ENCODE results near the gene HIVEP1.

HIVEP1 gene

DNA sequence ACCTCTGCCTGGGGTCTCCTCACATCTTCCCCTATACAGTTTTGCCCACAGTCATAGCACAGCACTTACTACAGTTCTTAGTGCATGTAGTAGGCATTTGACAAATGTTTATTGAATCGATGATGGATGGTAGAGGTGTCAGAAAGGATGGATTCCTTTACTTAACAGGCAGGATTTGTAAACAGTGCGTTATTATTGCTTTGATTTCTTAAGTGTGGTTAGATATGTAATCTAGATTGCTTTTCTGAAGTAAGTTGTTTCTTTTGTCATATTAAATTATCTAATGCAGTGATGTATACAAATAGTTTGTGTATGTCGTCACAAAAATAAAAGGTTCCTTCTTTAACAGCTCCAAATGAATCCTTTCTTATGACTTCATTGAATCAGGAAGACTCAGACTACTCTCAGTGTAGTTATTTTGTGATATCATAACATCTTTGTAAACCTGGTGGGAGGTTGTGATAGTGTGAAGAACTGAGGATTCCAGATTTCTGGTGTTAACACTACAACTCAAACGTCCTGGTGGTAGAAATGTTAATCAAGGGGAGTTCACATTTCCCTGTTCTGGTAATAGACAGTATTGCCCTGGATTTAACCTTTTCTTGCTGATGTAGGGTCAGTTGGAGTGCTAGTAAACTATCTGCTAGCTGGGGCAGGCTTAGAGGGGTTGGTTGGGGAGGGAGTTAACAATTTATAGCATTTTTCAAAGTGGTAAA lies 87.7 kb downstream of the HIVEP1 start:
- TF ChIP-seq ZNF837 (tag by site-specific recombination; IDR thresholded peaks at IDR 0.05), result no peak
- no peak for TF ChIP-seq GFI1B (tag by site-specific recombination; IDR thresholded peaks at IDR 0.05)
- TF ChIP-seq ZNF791 (tag by site-specific recombination; IDR thresholded peaks at IDR 0.05), result no peak
- TF ChIP-seq ZNF404 (tag by site-specific recombination; IDR thresholded peaks at IDR 0.05), result no peak
- TF ChIP-seq ZBTB21 (tag by site-specific recombination; IDR thresholded peaks at IDR 0.05), result no peak
- TF ChIP-seq ZFP37 (tag by site-specific recombination; IDR thresholded peaks at IDR 0.05), result no peak
- no peak for TF ChIP-seq ZNF747 (tag by site-specific recombination; IDR thresholded peaks at IDR 0.05)
- TF ChIP-seq ZNF777 (tag by site-specific recombination; IDR thresholded peaks at IDR 0.05; ENCODE audit: borderline replicate concordance), result no peak
- TF ChIP-seq ZNF513 (tag by site-specific recombination; IDR thresholded peaks at IDR 0.05), result no peak
- TF ChIP-seq ZBTB10 (tag by site-specific recombination; IDR thresholded peaks at IDR 0.05), result no peak
- no peak for TF ChIP-seq ZNF621 (tag by site-specific recombination; IDR thresholded peaks at IDR 0.05)
- no peak for TF ChIP-seq ZNF221 (tag by site-specific recombination; IDR thresholded peaks at IDR 0.05; ENCODE audit: borderline replicate concordance)
- TF ChIP-seq OSR2 (tag by site-specific recombination; IDR thresholded peaks at IDR 0.05), result no peak
- TF ChIP-seq ZNF24 (tag by site-specific recombination; IDR thresholded peaks at IDR 0.05), result no peak
- TF ChIP-seq, protein P1, sequence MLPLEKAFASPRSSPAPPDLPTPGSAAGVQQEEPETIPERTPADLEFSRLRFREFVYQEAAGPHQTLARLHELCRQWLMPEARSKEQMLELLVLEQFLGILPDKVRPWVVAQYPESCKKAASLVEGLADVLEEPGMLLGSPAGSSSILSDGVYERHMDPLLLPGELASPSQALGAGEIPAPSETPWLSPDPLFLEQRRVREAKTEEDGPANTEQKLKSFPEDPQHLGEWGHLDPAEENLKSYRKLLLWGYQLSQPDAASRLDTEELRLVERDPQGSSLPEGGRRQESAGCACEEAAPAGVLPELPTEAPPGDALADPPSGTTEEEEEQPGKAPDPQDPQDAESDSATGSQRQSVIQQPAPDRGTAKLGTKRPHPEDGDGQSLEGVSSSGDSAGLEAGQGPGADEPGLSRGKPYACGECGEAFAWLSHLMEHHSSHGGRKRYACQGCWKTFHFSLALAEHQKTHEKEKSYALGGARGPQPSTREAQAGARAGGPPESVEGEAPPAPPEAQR (tag by site-specific recombination; IDR thresholded peaks at IDR 0.05), result no peak
- TF ChIP-seq ZNF48 (tag by site-specific recombination; IDR thresholded peaks at IDR 0.05), result no peak
- peak; percentile 41; the same call in 1 of the 2 replicates for TF ChIP-seq ATF2 (tag by site-specific recombination; IDR thresholded peaks at IDR 0.05; ENCODE audit: low read depth)
- TF ChIP-seq, protein P2, sequence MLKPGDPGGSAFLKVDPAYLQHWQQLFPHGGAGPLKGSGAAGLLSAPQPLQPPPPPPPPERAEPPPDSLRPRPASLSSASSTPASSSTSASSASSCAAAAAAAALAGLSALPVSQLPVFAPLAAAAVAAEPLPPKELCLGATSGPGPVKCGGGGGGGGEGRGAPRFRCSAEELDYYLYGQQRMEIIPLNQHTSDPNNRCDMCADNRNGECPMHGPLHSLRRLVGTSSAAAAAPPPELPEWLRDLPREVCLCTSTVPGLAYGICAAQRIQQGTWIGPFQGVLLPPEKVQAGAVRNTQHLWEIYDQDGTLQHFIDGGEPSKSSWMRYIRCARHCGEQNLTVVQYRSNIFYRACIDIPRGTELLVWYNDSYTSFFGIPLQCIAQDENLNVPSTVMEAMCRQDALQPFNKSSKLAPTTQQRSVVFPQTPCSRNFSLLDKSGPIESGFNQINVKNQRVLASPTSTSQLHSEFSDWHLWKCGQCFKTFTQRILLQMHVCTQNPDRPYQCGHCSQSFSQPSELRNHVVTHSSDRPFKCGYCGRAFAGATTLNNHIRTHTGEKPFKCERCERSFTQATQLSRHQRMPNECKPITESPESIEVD (tag by site-specific recombination; IDR thresholded peaks at IDR 0.05), result no peak
- TF ChIP-seq ZNF629 (tag by site-specific recombination; IDR thresholded peaks at IDR 0.05), result 0 out of 2 replicates have a peak, but pooled peaks have one; percentile 17
- TF ChIP-seq ZNF140 (tag by site-specific recombination; IDR thresholded peaks at IDR 0.05), result no peak
- no peak for TF ChIP-seq ZNF792 (tag by site-specific recombination; IDR thresholded peaks at IDR 0.05)
- no peak for TF ChIP-seq ZNF311 (tag by site-specific recombination; IDR thresholded peaks at IDR 0.05; ENCODE audit: borderline replicate concordance)
- TF ChIP-seq TCF7L2 (IDR thresholded peaks at IDR 0.05; ENCODE audit: borderline replicate concordance, low read depth, low read length), result peak; percentile 82
- TF ChIP-seq YY2 (tag by site-specific recombination; IDR thresholded peaks at IDR 0.05), result no peak
- no peaks in the 10 kb centered on the region for H3K9me3 ChIP-seq (ENCODE audit: control insufficient read depth, insufficient read depth, low read depth, low read length)
- no peak overlapping the region for H3K27ac ChIP-seq (ENCODE audit: extremely low read depth, low read depth, low read length)
- ChIA-PET POLR2A (no interaction called here), CTCF (interaction anchor here (0.7 kb wide), 1 partner anchor 1062 kb away, joined by 3 read pairs; no protein-coding TSS in a partner anchor)
- no peak overlapping the region for H3K4me3 ChIP-seq (ENCODE audit: low read depth, low read length)
- no peaks in the 10 kb centered on the region for H3K36me3 ChIP-seq (ENCODE audit: control insufficient read depth in 2 of 2, insufficient read depth in 1 of 2, low read length in 2 of 2)
- 0 out of 2 replicates have a peak, but pooled peaks cover 2% of the 10 kb centered on the region for H3K4me1 ChIP-seq (ENCODE audit: control insufficient read depth, insufficient read depth, low read length)

Measured in HEK293 (cell line).